ENCODE measurements around the gene ARL10. TPM values are rescaled to one million over a fixed set of nuclear protein-coding genes. Genes with fewer than 3 reads are reported as not detected.

The ARL10 gene
- total RNA-seq, 4 donors from 2014 or later = 1.4 to 4.7 (median 2.4) TPM

GRCh38 chr5:176342158-176342483 lies 23.2 kb upstream of the ARL10 start:
- no peak for ATAC-seq

GRCh38 chr5:176342766-176343458 lies 22.4 kb upstream of the ARL10 start:
- peak in 1 of 2 donors; percentile 39 for ATAC-seq
- Histone ChIP-seq H3K4me3 (no peak overlapping the region), H3K36me3 (peaks cover 0 to 37% of the 10 kb centered on the region in 2 donors), H3K9me3 (no peaks in the 10 kb centered on the region), H3K4me1 (peaks cover 0 to 16% of the 10 kb centered on the region in 2 donors), H3K27ac (no peak overlapping the region), H3K27me3 (no peaks in the 10 kb centered on the region)
- in situ Hi-C loops (cut with MboI; ENCODE audit: low sequenced_read_pairs in 4 of 4) = no loop called here
- intact Hi-C loops (cut with DNase I; ENCODE audit: low total_unique reads) = no loop called here
- no peak for DNase-seq
- TF ChIP-seq CTCF (IDR thresholded peaks at IDR 0.05 in 4 of 5, conservative IDR thresholded peaks at IDR 0.05 in 1 of 5) = no peak
- TF ChIP-seq POLR2A (IDR thresholded peaks at IDR 0.05) = no peak

More at GRCh38 chr5:176342158-176342483, 23.2 kb upstream of the ARL10 start:
- intact Hi-C loops (cut with DNase I; ENCODE audit: low total_unique reads) (no loop called here), in situ Hi-C loops (cut with MboI; ENCODE audit: low sequenced_read_pairs in 4 of 4) (no loop called here)
- Histone ChIP-seq H3K4me1 (peaks cover 0 to 17% of the 10 kb centered on the region in 2 donors), H3K27ac (no peak overlapping the region), H3K36me3 (peaks cover 0 to 29% of the 10 kb centered on the region in 2 donors), H3K9me3 (no peaks in the 10 kb centered on the region), H3K27me3 (no peaks in the 10 kb centered on the region), H3K4me3 (no peak overlapping the region)
- TF ChIP-seq POLR2A (IDR thresholded peaks at IDR 0.05) (no peak), CTCF (IDR thresholded peaks at IDR 0.05 in 4 of 5, conservative IDR thresholded peaks at IDR 0.05 in 1 of 5) (no peak)
- DNase-seq = no peak

- ATAC-seq (no peak), DNase-seq (no peak)
- TF ChIP-seq CTCF (IDR thresholded peaks at IDR 0.05 in 4 of 5, conservative IDR thresholded peaks at IDR 0.05 in 1 of 5) (no peak), POLR2A (IDR thresholded peaks at IDR 0.05) (no peak)
- H3K9me3 ChIP-seq = no peaks in the 10 kb centered on the region
- in situ Hi-C loops (cut with MboI; ENCODE audit: low sequenced_read_pairs in 4 of 4) = no loop called here
- peaks cover 0 to 91% of the 10 kb centered on the region in 2 donors for H3K36me3 ChIP-seq
- no peak overlapping the region for H3K27ac ChIP-seq
- H3K4me1 ChIP-seq = peaks cover 0 to 10% of the 10 kb centered on the region in 2 donors
- intact Hi-C loops (cut with DNase I; ENCODE audit: low total_unique reads) = no loop called here
- no peak overlapping the region for H3K4me3 ChIP-seq
- H3K27me3 ChIP-seq = no peaks in the 10 kb centered on the region
Observed at GRCh38 chr5:176350416-176350815, 14.9 kb upstream of the ARL10 start.

GRCh38 chr5:176352116-176352878 lies 13.0 kb upstream of the ARL10 start:
- no peak for TF ChIP-seq CTCF (IDR thresholded peaks at IDR 0.05 in 4 of 5, conservative IDR thresholded peaks at IDR 0.05 in 1 of 5)
- TF ChIP-seq POLR2A (IDR thresholded peaks at IDR 0.05) = no peak
- Histone ChIP-seq H3K9me3 (no peaks in the 10 kb centered on the region), H3K4me3 (no peak overlapping the region), H3K4me1 (peaks cover 0 to 13% of the 10 kb centered on the region in 2 donors), H3K27ac (peak overlapping the region in 1 of 4 donors; percentile 66), H3K36me3 (peaks cover 0 to 82% of the 10 kb centered on the region in 2 donors), H3K27me3 (no peaks in the 10 kb centered on the region)
- DNase-seq (no peak), ATAC-seq (no peak)
- intact Hi-C loops (cut with DNase I; ENCODE audit: low total_unique reads) = no loop called here
- in situ Hi-C loops (cut with MboI; ENCODE audit: low sequenced_read_pairs in 4 of 4) = no loop called here

Data from gastrocnemius medialis (tissue), 4 donors.